Measurements from ENCODE around the gene PHKG1.
"Not testable (repeated sequence)": the region's sequence is repeated elsewhere in the genome, so short reads cannot be mapped to it uniquely, and the experiment has no call there.

The PHKG1 gene

DNA sequence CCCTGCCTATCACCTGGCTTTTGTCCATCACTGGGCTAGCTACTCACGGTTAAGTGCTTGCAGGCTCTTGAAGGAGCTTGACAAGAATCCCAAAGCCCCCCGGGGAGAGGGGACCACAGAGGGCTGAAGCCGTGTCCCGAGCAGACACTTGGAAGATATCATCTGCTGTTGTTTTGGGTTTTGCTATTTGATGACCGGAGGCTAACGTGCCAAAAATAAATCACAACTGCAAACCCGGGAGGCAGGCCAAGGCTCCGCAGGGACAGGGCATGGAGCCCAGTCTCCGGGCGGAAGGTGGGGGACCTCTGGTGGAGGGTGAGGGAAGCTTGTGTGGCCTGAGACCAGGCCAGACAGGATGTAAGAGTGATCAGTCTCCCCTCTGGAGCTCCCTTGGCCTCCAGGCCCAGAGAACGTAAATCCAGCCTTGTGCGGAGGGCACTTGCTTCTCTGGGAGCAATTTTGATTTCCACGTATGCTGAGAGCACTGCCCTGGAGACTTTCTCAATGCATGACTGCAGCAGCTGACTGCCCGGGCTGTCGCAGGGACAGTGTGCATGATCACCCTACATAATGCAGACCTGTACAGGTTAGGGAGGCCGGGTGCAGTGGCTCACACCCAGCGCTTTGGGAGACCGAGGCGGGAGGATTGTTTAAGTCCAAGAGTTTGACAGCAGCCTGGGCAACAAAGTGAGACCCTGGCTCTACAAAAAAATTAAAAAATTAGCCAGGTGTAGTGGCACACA, at the start of gene PHKG1:
PHKG1 (minus strand) TSS at position 164 of the 743 bp plus-strand sequence. CDS start 4,011 bp downstream, outside the sequence.
- DNase-seq = peak; percentile 60

DNA sequence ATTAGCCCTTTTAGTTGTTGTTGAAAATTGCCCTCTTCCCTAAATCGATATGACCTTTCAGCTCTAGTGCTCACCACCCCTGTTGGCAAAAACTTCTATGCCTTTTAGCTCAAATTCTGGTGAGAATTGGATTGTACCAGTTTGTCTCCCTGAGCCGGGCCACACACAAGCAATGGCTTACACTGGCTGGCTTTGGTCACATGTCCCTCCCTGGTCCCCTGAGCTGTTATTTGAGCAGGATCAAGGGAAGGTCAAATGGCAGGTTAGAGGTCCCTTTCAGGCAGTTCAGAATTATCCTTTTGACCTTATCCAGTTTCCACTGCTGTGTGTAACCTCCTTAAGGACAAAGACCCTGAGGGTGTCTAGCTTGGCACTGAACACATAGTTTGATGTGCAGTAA, 38.3 kb upstream of the PHKG1 start:
- DNase-seq = not testable (repeated sequence)

DNA sequence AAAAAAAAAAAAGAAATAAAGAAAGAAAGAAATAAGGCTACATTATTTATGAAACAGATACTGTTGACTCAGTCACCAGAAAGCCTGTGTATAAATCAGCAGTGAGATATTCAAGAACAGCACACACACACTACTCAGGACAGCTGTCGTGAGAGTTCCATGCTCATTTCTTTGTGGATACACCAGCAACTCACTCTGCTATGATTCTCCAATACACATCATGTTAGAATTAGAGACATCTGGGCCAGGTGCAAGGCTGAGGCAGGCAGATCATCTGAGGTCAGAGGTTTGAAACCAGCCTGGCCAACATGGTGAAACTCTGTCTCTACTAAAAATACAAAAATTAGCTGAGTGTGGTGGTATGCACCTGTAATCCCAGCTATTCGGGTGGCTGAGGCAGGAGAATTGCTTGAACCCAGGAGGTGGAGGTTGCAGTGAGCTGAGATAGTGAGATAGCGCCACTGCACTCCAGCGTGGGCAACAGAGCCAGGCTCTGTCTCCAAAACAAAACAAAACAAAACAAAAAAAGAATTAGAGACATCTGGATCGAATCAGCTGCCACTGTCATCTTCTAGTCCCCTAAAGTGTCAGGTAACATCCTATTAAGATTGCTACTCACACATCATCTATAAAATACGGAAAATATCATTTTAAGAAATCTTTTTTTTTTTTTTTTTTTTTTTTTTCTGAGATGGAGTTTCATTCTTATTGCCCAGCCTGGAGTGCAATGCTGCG, 34.7 kb upstream of the PHKG1 start:
- DNase-seq = no peak

DNA sequence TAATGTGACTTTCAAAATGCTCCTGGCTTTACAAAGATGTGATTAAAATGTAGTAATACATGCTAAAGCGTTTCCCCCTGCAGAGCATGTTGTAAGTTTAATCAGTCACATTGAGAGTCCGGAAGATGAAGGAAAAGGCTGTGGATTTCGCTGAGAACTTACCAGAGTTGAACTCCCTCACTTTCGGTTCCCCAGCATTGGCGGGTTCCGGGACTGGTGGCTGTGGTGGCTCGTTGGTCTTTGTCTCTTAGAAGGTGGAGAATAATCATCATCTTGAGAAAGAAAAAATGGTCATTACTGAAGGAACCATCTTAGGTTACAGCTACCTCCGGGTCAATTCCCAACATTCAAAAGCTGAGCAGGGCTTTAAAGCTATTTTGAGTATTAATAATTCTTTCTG, 33.1 kb upstream of the PHKG1 start:
- DNase-seq = no peak

DNA sequence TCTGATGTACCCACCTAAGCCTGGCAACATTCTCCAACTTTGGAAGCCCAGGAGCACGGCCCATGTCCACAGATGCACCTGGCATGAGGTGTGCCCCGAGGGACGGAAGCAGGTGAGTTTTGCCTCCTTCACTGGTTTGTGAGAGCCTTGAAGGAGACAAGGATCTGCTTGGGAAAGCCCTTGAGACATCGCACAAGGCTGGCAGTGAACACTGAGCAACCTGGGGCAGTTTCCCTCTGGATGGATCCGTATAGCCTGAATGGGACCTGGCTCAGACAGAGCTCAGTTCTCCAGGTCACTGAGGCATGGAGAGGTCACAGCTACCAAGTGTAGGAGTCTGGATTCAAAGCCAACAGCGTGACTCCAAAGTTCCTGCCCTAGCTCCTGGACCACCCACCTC, 32.2 kb upstream of the PHKG1 start:
- no peak for DNase-seq

DNA sequence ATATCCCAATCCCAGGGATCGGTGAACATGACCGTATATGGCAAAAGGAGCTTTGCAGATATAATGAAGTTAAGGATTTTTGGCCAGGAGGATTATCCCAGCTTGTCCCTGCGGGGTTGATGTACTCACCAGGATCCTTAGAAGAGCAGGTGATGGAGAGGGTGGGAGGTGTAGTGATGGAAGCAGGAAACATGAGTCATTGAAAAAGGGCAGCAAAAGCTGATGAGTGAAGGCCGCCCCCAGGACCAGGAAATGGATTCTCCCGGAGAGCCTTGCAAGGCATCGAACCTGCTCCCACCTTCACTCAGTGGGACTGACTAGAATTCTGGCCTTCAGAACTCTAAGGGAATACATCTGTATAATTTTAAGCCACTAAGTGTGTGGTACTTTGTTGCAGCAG, 28.7 kb upstream of the PHKG1 start:
- no peak for DNase-seq

DNA sequence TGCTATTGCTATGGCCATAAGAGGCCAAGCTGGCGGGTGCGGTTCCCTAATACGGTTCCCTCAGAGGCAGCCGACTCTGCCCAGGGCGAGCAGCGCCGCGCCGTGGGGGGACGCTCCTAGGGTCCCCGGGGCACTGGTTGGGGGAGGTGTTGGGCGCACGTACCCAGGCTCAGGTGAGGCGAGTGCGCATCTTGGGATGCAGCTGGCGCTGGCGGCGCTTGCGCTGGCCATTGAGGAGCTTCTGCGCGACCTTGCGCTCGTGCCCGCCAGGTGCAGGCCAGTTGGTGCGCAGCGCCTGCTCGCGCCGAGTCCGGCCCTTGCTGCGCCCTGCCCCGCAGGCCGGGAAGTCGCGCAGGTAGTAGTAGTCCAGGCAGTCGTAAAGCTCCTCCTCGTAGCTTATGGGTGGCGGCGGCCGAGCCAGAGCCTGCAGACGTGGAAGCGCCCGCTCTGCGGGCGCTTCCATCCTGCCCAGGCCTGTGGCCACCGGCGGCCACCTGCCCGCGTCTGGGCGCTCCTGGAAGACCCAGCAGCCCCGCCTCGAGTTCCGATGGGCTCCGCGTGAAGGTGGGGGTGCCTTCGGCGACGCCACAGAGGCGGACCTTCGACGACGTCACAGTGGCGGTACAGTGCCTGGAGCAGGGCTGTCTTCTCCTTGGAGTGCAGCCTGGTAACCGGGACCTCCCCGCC, 23.2 kb upstream of the PHKG1 start, which contains the start of gene NUPR2:
NUPR2 (minus strand) TSS at position 566 of the 687 bp plus-strand sequence; CDS start at position 463, 103 bp downstream.
- DNase-seq = no peak

DNA sequence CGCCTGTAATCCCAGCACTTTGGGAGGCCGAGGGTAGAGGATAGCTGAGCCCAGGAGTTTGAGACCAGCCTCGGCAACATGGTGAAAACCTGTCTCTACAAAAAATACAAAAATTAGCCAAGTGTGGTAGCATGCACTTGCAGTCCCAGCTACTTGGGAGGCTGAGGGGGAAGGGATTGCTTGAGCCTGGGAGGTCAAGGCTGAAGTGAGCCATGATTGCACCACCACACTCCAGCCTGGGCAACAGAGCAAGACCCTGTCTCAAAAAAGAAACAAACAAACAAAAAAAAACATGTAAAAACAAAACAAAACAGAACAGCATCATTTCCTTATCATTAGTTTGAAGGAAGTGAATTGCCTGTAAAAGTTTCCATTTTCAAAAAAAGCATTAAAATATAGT, 19.5 kb upstream of the PHKG1 start:
- DNase-seq = not testable (repeated sequence)

DNA sequence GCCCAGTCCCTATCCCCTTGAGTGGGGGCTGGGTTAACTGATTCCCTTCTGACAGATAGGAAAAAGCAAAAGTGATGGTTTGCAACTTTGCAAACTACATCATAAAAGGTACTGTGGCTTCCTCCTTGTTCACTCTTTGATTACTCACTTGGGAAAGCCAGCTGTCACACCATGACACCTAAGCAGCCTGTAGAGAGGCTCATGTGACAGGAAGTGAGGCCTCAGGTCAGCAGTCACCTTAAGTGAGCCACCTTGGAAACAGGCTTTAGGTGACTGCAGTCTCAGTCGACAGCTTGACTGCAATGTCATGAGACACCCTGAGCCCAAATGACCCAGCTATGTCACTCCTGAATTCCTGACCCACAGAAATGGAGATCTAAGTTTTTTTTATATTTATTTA, 17.9 kb upstream of the PHKG1 start:
- DNase-seq = no peak

DNA sequence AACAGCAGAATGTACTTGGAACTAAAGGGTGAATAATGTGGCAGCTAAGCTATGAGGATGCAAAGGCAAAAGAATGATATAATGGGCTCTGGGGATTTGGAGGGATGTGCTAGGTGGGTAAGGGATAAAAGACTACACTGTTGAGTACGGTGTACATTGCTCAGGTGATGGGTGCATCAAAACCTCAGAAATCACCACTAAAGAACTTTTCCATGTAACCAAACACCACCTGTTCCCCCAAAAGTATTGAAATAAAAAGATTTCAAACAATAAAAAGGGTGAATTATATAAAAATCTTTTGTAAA, 15.2 kb upstream of the PHKG1 start:
- no peak for DNase-seq

DNA sequence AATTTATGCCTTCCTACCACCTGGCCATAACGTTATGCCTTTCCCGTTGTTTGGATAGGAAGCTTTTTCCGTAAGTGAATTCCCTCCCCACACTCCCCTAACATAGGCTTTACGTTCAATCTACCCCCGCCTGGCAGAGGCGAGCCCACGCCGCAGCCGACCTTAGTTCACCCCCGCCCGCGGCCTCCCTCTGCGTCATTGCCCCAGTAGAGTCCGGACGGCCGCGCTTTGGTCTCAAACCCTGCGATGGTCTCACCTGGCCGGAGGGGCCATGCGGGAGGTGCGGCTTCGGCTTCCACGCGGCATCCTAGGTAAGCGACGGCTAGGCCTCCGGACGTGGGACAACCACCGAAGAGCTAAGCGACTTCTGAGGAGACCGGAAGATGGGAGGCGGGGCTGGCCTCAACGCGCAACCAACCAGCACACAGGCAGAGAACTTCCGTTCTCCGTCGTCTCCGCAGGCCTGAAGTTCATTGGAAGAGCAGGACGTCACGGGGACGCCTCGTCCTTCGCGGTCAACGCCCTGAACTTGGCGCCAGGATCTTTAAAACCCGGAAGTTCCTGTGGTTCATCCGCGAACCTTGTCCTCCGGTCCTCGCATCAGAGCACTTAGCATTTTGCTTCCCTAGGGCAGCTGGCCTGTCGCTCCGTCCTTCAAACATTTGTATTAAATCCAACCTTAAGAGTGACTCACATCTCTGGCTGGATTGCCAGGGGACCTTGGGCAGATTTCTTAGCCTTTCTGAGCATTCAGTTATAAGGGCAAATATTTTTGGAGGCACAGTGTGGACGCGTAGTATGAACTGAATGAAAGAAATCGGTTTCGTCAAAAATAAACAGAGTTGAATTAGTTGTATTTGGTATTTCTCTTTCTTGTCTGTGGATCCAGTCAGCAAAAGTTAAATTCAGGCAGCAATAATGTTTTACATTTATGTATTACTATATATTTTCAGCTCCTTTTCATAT, 13.6 kb upstream of the PHKG1 start, which contains the start of gene CHCHD2:
CHCHD2 (minus strand) TSS at position 369 of the 966 bp plus-strand sequence; CDS start at position 306, 63 bp downstream.
- DNase-seq = peak; percentile 79

DNA sequence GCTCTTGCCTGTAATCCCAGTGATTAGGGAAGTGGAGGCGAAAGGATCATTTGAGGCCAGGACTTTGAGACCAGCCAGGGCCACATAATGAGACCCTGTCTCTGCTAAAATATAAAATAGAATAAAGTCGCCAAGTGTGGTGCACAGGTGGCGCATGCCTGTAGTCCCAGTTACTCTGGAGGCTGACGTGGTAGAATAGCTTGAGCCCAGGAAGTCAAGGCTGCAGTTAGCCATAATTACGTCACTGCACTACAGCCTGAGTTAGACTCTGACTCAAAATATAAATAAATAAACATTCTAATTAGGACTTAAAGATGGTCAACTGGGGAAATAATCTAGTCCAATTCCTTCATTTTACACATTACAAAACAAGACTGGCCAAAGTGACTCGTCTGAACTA, 12.8 kb upstream of the PHKG1 start:
- DNase-seq = no peak

DNA sequence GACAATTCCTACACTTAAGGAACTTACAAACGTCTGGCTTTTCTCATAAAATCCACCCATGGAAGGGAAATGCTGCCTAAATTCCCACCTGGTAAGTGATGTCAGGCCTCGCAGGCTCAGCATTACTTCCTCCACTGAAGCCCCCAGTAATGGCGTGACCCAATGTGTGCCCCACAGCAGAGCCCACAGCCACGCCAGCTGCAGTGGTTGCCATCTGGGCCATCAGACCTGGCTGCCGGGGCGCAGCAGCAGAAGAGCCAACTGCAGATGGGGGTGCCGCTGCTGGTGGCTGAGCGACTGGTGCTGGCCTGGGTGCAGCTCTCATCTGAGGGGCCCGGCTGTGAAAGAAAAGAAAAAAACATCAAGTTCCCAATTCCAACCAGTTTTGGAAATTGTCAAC, 11.4 kb upstream of the PHKG1 start:
- not testable (repeated sequence) for DNase-seq

DNA sequence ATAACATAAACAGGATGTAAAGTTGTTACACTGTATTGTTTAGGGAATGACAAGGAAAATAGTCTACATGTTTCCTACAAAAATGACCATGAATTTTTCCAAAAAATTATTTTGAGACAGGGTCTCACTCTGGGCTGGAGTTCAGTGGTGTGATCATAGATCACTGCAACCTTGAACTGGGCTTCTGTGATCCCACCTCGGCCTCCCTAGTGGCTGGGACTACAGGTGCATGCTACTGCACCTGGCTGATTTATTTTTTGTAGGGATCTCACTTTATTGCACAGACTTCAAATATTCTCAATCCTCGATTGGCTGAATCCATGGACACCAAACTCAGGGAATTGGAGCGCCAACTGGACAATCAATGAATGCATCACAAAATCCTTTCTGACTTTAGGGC, 6.9 kb upstream of the PHKG1 start:
- DNase-seq = no peak

DNA sequence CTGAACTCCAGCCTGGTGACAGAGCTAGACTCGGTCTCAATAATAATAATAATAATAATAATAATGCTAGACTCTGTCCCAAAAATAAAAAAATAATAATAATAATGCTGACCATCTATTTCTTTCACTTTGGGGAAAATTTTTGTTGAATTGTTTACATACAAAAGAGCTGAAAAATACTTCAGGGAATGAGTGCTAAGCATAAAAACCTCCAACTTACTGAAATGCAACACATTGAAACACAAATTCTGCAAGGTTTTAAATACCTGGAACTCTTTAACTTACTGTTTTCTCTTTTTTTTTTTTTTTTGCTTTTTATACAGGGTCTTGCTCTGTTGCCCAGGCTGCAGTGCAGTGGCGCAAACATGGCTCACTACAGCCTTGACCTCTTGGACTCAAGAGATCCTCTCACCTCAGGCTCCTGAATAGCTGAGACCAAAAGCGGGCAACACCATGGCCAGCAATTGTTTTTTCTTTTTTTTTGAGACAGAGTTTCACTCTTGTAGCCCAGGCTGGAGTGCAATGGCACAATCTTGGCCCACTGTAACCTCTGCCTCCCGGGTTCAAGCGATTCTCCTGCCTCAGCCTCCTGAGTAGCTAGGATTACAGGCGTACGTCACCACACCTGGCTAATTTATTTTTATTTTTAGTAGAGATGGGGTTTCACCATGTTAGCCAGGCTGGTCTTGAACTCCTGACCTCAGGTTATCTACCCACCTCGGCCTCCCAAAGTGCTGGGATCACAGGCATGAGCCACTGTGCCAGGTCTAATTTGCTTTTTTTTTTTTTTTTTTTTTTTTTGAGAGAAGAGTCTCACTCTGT, 5.6 kb upstream of the PHKG1 start:
- not testable (repeated sequence) for DNase-seq

DNA sequence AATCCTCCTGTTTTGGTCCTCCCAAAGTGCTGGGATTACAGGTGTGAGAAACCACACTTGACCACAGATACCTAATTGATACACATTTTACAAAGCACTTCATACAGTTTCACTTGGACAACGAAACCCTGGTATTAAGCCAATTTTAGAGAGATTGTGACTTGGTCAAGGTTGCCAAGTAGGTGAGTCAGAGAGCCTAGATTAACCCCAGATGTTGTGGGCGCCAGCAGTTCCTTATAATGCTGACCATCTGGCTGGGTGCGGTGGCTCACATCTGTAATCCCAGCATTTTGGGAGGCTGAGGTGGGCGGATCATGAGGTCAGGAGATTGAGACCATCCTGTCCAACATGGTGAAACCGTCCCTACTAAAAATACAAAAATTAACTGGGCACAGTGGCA, 4.9 kb upstream of the PHKG1 start:
- no peak for DNase-seq

DNA sequence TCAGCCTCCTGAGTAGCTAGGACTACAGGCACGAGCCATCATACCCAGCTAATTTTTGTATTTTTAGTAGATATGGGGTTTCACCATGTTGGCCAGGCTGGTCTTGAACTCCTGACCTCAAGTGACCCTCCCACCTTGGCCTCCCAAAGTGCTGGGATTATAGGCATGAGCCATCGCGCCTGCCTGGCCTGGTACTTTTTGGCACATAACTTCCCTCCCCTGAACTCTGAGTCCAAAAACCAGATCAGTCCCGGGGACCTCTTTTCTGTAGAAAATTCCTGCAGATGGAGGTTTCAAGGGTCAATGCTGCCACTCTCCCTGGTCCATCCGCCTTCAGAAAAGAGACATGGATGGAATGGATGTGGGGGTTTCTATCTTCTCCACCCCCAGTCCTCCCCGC, 364 bp downstream of the PHKG1 start:
- not testable (repeated sequence) for DNase-seq

DNA sequence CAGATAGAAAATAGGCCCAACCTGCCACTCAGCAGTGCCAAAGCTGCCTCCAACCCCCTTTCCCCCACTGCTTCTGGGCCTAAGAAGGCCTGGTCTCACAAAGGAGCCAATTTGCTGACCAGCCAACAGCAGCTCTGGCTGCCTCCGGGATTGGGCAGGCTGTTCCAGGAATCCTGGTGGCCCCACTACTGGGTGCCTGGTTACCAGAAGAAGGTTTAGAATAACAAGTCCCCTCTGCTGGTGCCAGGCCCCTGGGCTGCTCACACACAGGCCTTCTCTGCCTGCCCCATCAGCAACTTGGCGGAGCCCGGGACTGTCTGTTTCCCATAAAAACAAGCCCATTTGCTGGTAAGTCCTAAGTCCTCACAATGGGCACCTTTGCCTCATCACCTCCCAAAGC, 1.2 kb downstream of the PHKG1 start:
- DNase-seq = no peak

DNA sequence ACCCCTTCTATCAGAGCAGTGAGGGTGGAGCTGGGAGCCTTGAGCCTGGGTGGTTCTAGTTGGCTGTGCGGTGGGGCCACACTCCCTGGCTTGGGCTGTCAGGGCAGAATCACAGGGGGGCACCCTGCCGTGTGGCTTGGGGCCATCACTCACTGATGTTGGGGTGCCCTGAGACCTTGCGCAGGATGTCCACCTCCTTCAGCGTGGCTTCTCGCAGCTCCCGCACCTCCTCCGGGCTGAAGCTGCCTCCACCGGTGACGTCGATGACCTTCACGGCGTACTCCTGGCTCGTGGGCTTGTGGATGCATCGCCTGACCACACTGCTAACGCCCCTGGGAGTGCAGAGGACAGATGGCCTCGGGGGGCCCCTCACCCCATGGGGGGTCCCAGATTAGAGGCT, 5.3 kb downstream of the PHKG1 start:
- DNase-seq = no peak

DNA sequence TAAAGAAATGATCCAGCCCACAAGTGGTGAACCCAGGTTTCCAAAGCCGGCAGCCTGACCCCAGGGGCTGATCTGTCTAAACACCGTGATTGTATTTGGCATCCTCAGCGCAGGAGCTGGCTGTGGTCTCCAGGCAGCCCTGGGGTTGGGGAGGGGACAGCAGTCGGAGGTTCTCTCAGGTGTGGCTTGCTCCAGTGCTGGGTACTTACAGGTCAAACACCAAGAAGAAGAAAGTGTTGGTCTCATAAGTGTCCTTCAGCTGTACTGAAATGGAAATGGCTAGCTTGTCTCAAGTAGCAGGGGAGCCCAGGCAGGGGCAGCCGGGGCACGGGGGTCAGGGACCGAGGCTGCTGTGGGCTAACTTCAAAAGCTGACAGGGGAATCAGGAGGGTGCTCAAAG, 6.0 kb downstream of the PHKG1 start:
- DNase-seq = no peak

DNA sequence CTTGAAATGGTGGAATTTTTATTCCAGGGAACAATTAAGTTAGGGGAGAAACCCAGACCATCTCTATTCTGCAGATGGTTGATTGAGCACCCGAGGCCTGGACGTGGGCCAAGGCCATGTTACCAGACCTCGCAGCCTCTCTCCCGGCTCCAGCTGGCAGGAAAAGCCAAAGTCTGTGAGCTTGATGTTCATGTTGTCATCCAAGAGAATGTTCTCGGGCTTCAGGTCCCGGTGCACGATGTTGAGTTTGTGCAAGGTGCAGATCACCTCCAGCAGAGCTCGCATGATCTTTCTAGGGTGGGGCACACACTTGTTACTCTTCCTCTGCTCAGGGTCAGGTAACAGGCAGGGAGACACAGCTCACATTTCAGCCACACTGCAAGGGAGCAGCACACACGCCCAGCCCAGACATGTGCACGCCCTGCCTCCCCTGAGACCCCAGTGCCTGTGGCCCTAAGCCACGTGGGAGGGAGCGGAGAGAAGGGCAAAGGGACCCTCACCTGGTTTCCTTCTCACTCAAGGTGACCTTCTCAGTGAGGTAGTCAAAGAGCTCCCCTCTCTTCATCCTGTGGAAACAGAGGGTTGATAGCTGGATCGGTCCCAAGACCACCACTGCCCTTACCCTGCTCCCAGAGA, 9.5 kb downstream of the PHKG1 start:
- no peak for DNase-seq

Measured in islet precursor cell (in vitro differentiated cells).